Measurements from ENCODE around the gene MYMK. TPM values are rescaled to one million over a fixed set of nuclear protein-coding genes. Genes with fewer than 3 reads are reported as not detected.

MYMK gene
- total and polyA plus RNA-seq, 5 experiments from 2014 or later: not detected

DNA sequence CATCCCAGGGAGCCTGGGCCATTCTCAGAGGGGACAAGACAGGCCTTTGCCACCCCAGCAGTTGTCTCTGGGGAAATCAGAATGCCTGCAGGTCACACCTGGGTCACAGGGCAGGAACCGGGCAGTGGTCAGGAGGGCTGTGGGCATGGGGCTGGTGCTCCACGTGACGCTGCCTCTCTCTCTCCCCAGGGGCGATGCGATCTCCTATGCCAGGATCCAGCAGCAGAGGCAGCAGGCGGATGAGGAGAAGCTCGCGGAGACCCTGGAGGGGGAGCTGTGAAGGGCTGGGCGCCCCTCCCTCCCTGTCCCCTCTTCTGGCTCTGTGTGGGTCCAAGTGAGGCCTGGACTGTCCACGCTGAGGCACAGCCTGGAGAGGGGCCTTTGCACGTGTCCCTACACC, 56.4 kb downstream of the MYMK start:
- no peaks in the 10 kb centered on the region for H3K36me3 Mint-ChIP-seq
- H3K4me1 Mint-ChIP-seq: no peaks in the 10 kb centered on the region
- POLR2A ChIA-PET: interaction anchor here (1.1 to 1.2 kb wide), 2 partner anchors 9 to 55 kb away, joined by 4 read pairs; no protein-coding TSS in a partner anchor
- H3K27ac Mint-ChIP-seq: no peak overlapping the region
- H3K27me3 Mint-ChIP-seq: no peaks in the 10 kb centered on the region
- no peak overlapping the region for H3K4me3 Mint-ChIP-seq
- H3K9me3 Mint-ChIP-seq: peaks cover 0 to 1% (median 0%) of the 10 kb centered on the region in 9 donors
- ATAC-seq (no peak), DNase-seq (peak in 1 of 10 donors; percentile 57)

GRCh38 chr9:133467101-133467500, 57.7 kb downstream of the MYMK start:
- no peaks in the 10 kb centered on the region for H3K36me3 Mint-ChIP-seq
- peaks cover 0 to 1% (median 0%) of the 10 kb centered on the region in 9 donors for H3K9me3 Mint-ChIP-seq
- no peak overlapping the region for H3K4me3 Mint-ChIP-seq
- POLR2A ChIA-PET: interaction anchor here (0.9 kb wide), 1 partner anchor 9 kb away, joined by 4 read pairs; no protein-coding TSS in a partner anchor
- H3K4me1 Mint-ChIP-seq: no peaks in the 10 kb centered on the region
- DNase-seq: no peak
- no peak for ATAC-seq
- no peak overlapping the region for H3K27ac Mint-ChIP-seq
- no peaks in the 10 kb centered on the region for H3K27me3 Mint-ChIP-seq

- ATAC-seq (no peak), DNase-seq (no peak)
- Mint-ChIP-seq H3K27ac (no peak overlapping the region), H3K9me3 (peaks cover 0 to 1% (median 0%) of the 10 kb centered on the region in 9 donors), H3K27me3 (no peaks in the 10 kb centered on the region), H3K36me3 (no peaks in the 10 kb centered on the region), H3K4me1 (peaks cover 0 to under 1% (median 0%) of the 10 kb centered on the region in 4 donors), H3K4me3 (no peak overlapping the region)
- POLR2A ChIA-PET: no interaction called here
Observed at GRCh38 chr9:133465984-133466383, 58.8 kb downstream of the MYMK start.

DNA sequence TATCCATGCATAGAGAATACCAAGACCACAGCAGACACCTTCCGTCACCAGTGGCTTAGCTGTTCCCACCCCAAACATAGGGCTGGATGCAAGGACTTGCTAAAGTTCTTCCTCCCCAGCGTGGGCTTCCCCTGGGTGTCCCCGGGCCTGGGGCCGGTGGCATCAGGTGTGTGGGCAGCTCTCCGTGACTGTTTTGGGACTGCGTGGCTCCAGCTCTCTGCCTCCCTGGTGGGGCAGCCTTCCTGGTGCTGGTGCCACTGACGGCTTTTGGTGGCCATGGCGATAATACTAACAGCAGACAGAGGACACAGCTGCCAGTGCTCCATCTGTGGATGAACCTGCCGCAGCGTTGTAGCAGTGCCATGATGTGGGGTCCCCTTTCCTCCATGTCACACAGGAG, 60.1 kb downstream of the MYMK start:
- H3K27ac Mint-ChIP-seq: no peak overlapping the region
- H3K4me1 Mint-ChIP-seq: peaks cover 4 to 11% (median 6%) of the 10 kb centered on the region in 4 donors
- ATAC-seq: no peak
- POLR2A ChIA-PET: no interaction called here
- H3K4me3 Mint-ChIP-seq: no peak overlapping the region
- DNase-seq: no peak
- H3K9me3 Mint-ChIP-seq: no peaks in the 10 kb centered on the region
- H3K36me3 Mint-ChIP-seq: no peaks in the 10 kb centered on the region
- H3K27me3 Mint-ChIP-seq: no peaks in the 10 kb centered on the region

Other genes starting within 250 kb of the MYMK start
- gene ABO, start 249.8 kb downstream of the MYMK start, total RNA-seq: not detected
- not detected for gene ABO, start 249.8 kb downstream of the MYMK start, polyA plus RNA-seq
- 10 to 100 TPM; 29.8 to 34.1 TPM for gene SURF6, start 188.8 kb downstream of the MYMK start, total RNA-seq
- gene SURF6, start 188.8 kb downstream of the MYMK start, polyA plus RNA-seq: 10 to 100 TPM in 2 of 3 donors, 1 to 10 TPM in 1; 4.9 to 16.9 (median 10.1) TPM
- 10 to 100 TPM; 38.2 to 46.4 TPM for gene MED22, start 176.8 kb downstream of the MYMK start, total RNA-seq
- gene MED22, start 176.8 kb downstream of the MYMK start, polyA plus RNA-seq: 10 to 100 TPM; 10.3 to 20.6 (median 17.5) TPM
- gene RPL7A, start 176.7 kb downstream of the MYMK start, total RNA-seq: 1,000 to 10,000 TPM; 2,300 to 2,355 TPM
- 1,000 to 10,000 TPM; 1,183 to 1,387 (median 1,313) TPM for gene RPL7A, start 176.7 kb downstream of the MYMK start, polyA plus RNA-seq
- 10 to 100 TPM; 58.7 to 59.5 TPM for gene SURF1, start 168.5 kb downstream of the MYMK start, total RNA-seq
- gene SURF1, start 168.5 kb downstream of the MYMK start, polyA plus RNA-seq: 100 to 1,000 TPM in 2 of 3 donors, 10 to 100 TPM in 1; 90.6 to 119 (median 112) TPM
- 10 to 100 TPM; 22.8 to 24.7 TPM for gene SURF2, start 168.4 kb downstream of the MYMK start, total RNA-seq
- gene SURF2, start 168.4 kb downstream of the MYMK start, polyA plus RNA-seq: 10 to 100 TPM; 39.8 to 52.0 (median 49.9) TPM
- gene SURF4, start 148.9 kb downstream of the MYMK start, total RNA-seq: 10 to 100 TPM; 68.7 to 70.0 TPM
- 100 to 1,000 TPM; 107 to 146 (median 122) TPM for gene SURF4, start 148.9 kb downstream of the MYMK start, polyA plus RNA-seq
- 1 to 10 TPM; 1.2 to 1.3 TPM for gene STKLD1, start 148.6 kb downstream of the MYMK start, total RNA-seq
- gene STKLD1, start 148.6 kb downstream of the MYMK start, polyA plus RNA-seq: 1 to 10 TPM in 1 of 3 donors, under 1 TPM in 1, not detected in 1; 0.35 to 2.3 TPM
- 10 to 100 TPM; 42.4 to 45.6 TPM for gene REXO4, start 106.9 kb downstream of the MYMK start, total RNA-seq
- 10 to 100 TPM; 15.9 to 30.5 (median 24.4) TPM for gene REXO4, start 106.9 kb downstream of the MYMK start, polyA plus RNA-seq
- 1 to 10 TPM; 3.8 to 4.0 TPM for gene ADAMTS13, start 102.6 kb downstream of the MYMK start, total RNA-seq
- gene ADAMTS13, start 102.6 kb downstream of the MYMK start, polyA plus RNA-seq: under 1 TPM; 0.10 to 0.99 (median 0.41) TPM
- gene CACFD1, start 65.0 kb downstream of the MYMK start, total RNA-seq: 1 to 10 TPM; 4.4 to 4.9 TPM
- 1 to 10 TPM; 2.5 to 3.7 (median 3.5) TPM for gene CACFD1, start 65.0 kb downstream of the MYMK start, polyA plus RNA-seq
- gene SLC2A6, start 45.9 kb downstream of the MYMK start, total RNA-seq: 1 to 10 TPM; 8.4 to 8.7 TPM
- gene SLC2A6, start 45.9 kb downstream of the MYMK start, polyA plus RNA-seq: 1 to 10 TPM; 4.0 to 6.0 (median 5.6) TPM
- under 1 TPM; 0.44 to 0.66 TPM for gene ADAMTSL2, start 9.7 kb upstream of the MYMK start, total RNA-seq
- under 1 TPM in 2 of 3 donors, not detected in 1; 0.03 to 0.14 TPM for gene ADAMTSL2, start 9.7 kb upstream of the MYMK start, polyA plus RNA-seq
- not detected for gene FAM163B, start 84.4 kb upstream of the MYMK start, total RNA-seq
- not detected for gene FAM163B, start 84.4 kb upstream of the MYMK start, polyA plus RNA-seq
- gene DBH, start 111.4 kb upstream of the MYMK start, total RNA-seq: not detected
- gene DBH, start 111.4 kb upstream of the MYMK start, polyA plus RNA-seq: not detected
- gene SARDH, start 213.4 kb upstream of the MYMK start, total RNA-seq: 1 to 10 TPM; 5.0 to 8.7 TPM
- gene SARDH, start 213.4 kb upstream of the MYMK start, polyA plus RNA-seq: 1 to 10 TPM; 1.7 to 2.7 (median 2.4) TPM

Measured in naive thymus-derived CD8-positive, alpha-beta T cell (primary cell).